GM19467 (cell line): ENCODE results near the gene B3GNT7.
"Not testable (repeated sequence)": the region's sequence is repeated elsewhere in the genome, so short reads cannot be mapped to it uniquely, and the experiment has no call there.

Experiments used
- ATAC-seq: cut with Tn5 transposase; IDR thresholded peaks from one replicate; pipeline ENCODE4 v1.9.1; 2021; ENCODE audit warnings: mild to moderate bottlenecking, moderate library complexity; ENCODE audit not compliant: unreplicated experiment

Gene B3GNT7

DNA sequence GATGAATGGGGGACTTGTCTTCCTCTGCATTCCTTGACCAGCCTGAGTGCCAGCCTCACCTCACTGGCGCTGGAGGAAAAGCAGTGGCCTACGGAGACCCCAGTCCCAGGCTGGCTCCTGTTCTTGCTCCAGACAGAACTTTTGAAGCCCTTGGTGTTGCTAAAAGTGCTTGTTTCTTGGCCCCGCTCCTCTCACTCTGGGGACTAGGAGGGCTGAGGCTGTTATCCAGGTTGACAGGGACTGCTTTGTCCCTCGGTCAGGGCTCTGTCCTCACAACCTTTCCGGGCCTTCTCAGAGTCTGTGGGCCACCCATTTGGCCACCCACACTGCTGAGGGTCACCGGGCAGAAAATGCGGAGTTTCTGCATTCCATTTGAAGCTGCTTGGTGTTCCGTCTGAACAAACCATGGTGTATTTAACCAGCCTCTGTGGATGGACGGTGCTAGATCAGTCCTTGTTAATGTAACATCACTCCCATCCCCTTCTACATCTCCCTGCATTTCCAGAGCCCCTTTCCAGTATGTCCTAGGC, 25.6 kb downstream of the B3GNT7 start:
- no peak for ATAC-seq

DNA sequence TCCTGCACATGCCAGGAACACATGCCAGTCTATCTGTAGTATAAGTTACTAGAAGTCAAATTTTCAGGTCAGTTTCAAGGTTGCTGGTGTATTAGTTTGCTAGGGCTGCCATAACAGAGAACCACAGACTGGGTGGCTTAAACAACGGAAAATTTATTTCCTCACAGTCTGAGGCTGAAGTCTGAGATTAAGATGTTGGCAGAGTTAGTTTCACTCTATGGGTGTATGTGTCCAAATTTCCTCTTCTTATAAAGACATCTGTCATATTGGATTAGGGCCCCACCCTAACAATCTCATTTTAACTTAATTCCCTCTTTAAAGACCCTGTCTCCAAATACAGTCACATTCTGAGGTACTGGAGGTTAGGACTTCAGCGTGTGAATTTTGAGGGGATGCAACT, 26.5 kb downstream of the B3GNT7 start:
- no peak for ATAC-seq

DNA sequence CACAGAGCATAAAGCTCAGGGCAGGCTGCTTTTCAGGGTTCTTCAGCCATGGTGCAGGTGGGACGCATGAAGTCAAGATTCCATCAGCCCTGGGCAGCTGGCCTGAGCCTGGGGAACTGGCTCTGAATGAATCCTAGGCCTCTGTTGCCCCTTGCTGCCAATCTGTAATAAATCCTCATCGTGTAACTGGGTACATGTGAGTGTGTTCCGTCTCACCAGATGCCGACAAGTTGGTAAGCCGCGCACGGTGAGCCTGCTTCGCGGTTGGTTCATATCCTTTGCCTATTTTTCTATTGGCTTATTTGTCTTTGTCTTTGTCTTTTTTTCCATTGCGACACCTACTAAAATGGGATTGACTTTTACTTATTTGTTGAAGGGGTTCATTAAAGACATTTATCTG, 27.7 kb downstream of the B3GNT7 start:
- no peak for ATAC-seq

DNA sequence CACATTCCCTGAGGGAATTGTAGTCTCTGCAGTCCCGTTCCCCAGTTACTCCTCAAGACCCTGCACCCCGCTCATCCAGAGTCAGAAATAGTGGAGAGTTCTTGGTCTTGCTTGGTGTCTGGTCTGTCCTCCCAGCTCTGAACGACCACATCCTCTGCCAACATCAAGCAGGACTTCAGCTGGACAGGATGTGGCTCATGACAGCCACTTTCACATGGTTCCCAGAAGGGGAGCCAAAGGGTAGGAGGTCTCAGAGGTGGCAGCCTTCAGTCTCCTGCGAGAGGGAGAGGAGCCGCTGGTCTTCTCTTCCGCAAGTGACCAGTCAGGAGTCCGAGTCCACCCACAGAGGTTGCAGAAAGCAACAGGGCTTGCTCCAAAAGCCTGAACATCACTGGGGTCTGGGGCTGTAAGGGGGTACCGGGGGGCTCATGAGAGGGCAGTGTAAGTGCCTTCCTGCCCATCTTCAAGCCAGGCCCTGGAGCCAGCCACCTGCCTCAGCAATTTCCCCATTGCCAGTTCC, 29.8 kb downstream of the B3GNT7 start:
- ATAC-seq = no peak

DNA sequence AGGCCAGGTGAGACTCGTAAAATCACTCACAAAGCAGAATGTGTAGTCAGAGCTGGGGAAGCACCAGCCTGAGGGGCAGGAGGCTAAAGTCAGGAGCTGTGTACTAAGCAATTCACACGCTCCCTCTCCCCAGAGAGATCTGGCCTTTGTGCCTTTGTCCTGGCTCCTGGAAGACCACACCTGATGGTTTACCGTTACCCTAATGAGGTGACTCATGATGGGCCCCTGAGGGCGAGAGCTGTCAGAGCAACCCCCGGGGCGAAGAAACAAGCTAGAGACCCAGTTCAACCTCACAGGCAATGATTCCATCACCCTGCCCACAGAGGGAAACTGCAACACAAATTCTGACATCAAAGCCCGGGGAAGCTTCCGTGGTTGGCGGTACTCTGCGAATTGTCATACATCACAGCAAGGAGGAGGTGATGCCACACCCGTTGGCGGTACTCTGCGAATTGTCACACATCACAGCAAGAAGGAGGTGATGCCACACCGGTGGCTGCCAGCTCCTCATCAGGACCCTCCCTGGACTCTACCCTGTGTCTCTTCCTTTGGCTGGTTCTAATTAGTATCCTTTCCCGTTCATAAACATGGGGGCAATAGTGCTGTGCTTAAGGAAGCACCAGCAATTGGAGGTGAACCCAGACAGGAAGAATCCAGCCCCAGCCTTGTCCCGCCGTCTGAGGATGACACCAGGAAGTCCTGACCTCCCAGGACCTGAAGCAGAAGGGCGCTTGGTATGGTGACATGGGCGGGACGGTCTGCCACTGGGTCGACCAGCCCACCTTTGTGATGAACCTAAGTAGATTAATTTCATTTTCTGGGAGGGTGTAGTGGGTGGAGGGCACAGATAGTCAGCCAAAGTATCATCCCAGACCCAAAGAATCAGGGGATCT, 30.5 kb downstream of the B3GNT7 start:
- ATAC-seq = no peak

DNA sequence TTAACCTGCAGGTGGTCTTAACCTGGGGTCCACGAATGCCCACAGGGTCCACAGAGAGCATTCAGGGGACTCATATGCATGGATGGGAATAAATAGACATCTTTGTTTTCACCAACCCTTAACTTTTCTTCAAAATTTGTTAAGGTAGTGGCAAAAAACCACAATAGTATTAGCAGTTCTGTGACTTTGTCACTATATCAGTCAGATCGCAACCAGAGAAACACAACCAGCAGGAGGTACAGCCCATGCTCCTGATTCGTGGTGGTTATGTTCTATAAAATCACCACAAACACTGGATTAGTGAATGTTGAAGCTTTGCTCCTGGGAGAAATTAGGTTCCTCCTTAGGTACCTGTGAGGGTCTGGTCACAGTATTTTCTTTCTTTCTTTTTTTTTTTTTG, 31.6 kb downstream of the B3GNT7 start:
- no peak for ATAC-seq

DNA sequence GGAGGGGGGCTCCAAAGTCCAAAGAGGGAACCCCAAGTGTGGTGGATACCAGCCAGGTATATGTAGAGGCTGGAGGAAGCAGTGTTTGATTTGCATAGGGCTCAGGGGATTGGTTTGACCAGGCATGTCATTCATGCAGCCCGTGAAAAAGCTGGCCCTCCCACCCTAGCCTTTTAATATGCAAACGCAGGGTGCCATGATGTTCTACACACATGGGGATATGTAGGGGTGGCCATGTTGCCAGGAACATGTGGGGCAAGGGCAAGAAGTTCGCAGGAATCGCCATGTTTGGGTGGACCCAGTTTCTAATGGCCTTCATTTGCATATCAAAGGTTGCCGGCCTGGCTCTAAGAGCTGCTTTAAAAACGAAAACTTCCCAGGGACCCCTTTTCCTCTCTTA, 33.6 kb downstream of the B3GNT7 start:
- ATAC-seq = no peak

DNA sequence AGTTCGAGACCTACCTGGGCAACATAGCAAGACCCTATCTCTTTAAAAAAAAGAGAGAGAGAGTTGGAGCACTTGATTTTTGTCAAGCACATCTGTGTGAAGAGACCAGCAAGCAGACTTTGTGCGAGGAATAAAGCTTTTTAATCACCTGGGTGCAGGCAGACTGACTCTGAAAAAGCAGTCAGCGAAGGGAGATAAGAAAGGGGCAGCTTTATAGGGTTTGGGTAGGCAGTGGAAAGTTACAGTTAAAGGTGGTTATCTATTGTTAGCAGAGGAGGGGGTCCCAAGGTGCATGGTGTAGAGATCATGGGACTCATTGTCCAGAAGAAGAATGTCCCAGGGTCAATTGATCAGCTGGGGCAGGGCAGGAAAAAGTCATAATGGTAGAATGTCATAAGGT, 34.4 kb downstream of the B3GNT7 start:
- no peak for ATAC-seq

DNA sequence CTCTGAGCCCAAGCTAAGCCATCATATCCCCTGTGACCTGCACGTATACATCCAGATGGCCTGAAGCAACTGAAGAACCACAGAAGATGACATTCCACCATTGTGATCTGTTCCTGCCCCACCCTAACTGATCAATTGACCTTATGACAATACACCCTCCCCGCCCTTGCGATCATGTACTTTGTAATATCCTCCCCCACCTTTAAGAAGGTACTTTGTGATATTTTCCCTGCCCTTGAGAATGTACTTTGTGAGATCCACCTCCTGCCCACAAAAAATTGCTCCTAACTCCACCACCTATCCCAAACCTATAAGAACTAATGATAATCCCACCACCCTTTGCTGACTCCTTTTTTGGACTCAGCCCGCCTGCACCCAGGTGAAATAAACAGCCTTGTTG, 34.9 kb downstream of the B3GNT7 start:
- not testable (repeated sequence) for ATAC-seq

DNA sequence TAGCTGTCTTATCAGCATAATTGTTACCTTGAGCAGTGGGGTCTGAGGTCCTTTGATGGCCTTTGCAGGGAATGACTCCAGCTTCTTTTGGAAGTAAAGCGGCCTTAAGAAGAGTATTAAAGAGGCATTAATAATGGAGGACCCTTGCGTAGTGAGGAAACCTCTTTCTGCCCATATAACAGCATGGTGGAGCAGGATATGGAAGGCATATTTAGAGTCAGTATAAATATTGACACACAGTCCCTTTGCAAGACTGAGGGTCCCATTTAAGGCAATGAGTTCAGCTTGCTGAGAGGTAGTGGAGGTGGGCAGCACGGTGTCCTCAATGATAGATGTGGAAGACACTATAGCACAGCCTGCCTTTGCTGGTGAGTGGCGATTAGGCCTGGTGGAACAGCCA, 36.1 kb downstream of the B3GNT7 start:
- no peak for ATAC-seq

DNA sequence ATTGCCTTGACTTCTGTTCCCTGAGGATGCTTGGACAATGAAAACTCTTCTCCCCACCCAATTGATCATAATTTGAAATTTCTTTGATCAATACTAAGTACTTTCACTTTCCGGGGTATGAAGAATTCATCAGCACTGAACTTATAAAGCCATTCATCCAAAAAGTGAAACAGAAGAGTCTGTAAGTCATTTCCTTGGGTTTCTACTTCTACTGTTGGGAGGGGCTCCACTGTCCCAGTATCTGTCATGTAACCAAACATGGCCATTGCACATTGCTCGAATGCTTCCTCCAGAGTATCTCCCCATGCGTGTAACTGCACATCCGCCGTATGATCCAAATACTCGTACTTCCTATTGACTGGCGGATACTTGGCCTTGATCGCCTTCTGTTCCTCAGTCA, 38.5 kb downstream of the B3GNT7 start:
- ATAC-seq = no peak

DNA sequence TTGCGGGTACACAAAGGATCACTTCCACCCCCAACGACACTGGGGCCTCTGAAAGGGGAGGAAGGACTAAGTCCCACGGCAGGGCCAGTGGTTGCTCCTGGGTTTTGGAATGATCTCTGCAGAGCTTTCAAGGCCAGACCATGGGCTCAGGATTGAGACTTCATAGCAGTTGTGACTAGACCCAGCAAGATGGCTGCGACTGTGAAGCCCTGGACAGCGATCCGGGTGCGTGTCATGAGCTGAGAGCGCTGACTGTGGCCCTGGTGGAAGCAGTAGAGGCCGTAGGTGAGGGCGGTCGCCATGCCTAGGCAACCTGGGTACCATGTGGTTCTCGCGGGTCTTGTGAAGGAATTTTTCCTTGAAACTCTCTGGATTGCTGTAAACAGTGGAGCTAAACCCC, 41.4 kb downstream of the B3GNT7 start:
- ATAC-seq = no peak

DNA sequence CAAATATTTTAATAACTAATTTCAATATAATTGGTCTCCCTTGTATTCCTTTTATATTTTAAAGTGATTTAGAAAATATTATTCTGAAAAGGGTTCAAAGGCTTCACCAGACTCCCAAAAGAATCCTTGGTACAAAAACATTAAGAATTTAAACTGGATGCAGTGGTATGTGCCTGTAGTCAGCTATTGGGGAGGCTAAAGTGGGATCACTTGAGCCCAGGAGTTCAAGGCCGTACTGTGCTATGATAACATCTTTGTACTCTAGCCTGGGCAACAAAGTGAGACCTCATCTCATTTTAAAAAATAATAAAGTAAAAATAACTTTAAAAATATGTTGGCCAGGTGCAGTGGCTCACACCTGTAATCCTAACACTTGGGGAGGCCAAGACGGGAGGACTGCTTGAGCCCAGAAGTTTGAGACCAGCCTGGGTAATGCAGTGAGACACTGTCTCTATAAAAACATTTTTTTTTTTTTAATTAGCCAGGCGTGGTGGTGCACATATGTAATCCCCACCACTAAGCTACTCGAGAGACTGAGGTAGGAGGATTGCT, 54.1 kb downstream of the B3GNT7 start:
- no peak for ATAC-seq

DNA sequence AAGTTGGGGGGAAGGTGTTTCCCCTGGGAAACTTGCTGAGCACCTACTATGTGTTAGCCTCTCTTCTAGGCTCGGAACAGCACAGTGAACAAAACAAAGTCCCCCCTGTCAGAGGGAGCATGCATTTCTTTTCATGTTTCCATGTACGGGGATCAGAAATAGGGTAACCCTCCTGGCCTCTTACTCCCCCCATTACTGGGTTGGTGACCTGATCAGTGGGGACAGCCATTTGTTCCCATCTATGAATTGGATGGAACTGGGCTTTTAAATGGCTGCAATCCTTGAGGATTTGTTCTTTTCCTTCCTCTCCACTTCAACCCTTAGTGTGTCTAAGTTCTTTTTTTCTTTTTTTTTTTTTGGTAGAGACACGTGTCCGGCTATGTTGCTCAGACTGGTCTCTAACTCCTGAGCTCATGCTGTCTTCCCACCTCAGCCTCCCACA, 55.1 kb downstream of the B3GNT7 start:
- no peak for ATAC-seq
